ENCODE measurements around the gene CMIP. TPM values are rescaled to one million over a fixed set of nuclear protein-coding genes. Genes with fewer than 3 reads are reported as not detected.
A peak's percentile ranks its signal among the peaks of the same experiment; 100 is the strongest.

The CMIP gene
- total and polyA plus RNA-seq, 10 of the 15 experiments (the other 5 are each of a cell fraction or from before 2014, with no cell fraction given) = 1.2 to 43.2 (median 4.4) TPM

DNA sequence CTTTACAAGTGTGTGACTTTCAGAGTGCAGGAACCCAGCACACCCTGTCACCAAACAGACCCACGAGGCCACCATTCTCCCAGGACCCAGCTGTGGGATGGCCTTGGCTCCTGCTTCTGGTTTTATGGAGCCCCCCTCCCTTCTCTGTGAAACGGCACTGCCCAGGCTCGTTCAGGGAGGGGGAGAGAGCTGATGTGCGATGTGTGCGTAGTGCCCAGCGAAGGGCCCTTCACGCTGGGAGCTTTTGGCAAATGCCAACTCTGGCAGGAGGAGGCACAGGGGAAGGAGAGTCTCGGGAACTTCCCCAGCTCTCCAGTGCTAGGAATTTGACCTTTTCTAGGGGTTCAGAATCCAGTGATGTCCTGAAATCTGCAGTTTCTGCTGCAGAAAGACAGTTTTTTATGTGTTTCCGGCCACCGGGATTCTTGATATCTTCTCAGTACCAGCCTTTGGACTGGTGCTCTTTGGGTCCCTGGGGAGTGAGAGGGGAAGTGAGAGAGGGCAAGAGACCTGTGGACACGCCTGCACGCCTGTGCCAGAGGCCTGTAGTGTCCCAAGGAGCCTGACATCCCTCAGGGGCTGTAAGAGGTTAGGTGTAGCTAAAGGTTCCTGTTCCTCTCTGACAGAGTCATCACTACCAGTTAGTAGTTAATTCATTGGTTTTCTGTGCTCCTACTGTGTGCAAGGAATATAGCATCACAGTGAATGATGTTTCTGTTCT lies 45.1 kb downstream of the CMIP start (continued):
- no peak for TF ChIP-seq CBX5 (IDR thresholded peaks at IDR 0.05; ENCODE audit: low read depth)
- TF ChIP-seq POU2F2 (IDR thresholded peaks at IDR 0.05; ENCODE audit: borderline replicate concordance, low read depth, low read length) = no peak
- TF ChIP-seq, protein P1, sequence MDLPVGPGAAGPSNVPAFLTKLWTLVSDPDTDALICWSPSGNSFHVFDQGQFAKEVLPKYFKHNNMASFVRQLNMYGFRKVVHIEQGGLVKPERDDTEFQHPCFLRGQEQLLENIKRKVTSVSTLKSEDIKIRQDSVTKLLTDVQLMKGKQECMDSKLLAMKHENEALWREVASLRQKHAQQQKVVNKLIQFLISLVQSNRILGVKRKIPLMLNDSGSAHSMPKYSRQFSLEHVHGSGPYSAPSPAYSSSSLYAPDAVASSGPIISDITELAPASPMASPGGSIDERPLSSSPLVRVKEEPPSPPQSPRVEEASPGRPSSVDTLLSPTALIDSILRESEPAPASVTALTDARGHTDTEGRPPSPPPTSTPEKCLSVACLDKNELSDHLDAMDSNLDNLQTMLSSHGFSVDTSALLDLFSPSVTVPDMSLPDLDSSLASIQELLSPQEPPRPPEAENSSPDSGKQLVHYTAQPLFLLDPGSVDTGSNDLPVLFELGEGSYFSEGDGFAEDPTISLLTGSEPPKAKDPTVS (IDR thresholded peaks at IDR 0.05; ENCODE audit: low read depth, low read length) = no peak
- TF ChIP-seq PML (IDR thresholded peaks at IDR 0.05; ENCODE audit: low read length) = no peak
- TF ChIP-seq, protein P2, sequence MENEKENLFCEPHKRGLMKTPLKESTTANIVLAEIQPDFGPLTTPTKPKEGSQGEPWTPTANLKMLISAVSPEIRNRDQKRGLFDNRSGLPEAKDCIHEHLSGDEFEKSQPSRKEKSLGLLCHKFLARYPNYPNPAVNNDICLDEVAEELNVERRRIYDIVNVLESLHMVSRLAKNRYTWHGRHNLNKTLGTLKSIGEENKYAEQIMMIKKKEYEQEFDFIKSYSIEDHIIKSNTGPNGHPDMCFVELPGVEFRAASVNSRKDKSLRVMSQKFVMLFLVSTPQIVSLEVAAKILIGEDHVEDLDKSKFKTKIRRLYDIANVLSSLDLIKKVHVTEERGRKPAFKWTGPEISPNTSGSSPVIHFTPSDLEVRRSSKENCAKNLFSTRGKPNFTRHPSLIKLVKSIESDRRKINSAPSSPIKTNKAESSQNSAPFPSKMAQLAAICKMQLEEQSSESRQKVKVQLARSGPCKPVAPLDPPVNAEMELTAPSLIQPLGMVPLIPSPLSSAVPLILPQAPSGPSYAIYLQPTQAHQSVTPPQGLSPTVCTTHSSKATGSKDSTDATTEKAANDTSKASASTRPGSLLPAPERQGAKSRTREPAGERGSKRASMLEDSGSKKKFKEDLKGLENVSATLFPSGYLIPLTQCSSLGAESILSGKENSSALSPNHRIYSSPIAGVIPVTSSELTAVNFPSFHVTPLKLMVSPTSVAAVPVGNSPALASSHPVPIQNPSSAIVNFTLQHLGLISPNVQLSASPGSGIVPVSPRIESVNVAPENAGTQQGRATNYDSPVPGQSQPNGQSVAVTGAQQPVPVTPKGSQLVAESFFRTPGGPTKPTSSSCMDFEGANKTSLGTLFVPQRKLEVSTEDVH (IDR thresholded peaks at IDR 0.05; ENCODE audit: low read depth, partially characterized antibody) = no peak
- no peak for TF ChIP-seq WRNIP1 (IDR thresholded peaks at IDR 0.05; ENCODE audit: borderline replicate concordance, low read depth, low read length)
- TF ChIP-seq, protein P3, sequence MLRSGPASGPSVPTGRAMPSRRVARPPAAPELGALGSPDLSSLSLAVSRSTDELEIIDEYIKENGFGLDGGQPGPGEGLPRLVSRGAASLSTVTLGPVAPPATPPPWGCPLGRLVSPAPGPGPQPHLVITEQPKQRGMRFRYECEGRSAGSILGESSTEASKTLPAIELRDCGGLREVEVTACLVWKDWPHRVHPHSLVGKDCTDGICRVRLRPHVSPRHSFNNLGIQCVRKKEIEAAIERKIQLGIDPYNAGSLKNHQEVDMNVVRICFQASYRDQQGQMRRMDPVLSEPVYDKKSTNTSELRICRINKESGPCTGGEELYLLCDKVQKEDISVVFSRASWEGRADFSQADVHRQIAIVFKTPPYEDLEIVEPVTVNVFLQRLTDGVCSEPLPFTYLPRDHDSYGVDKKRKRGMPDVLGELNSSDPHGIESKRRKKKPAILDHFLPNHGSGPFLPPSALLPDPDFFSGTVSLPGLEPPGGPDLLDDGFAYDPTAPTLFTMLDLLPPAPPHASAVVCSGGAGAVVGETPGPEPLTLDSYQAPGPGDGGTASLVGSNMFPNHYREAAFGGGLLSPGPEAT (IDR thresholded peaks at IDR 0.05; ENCODE audit: low read depth) = no peak
- TF ChIP-seq YBX1 (IDR thresholded peaks at IDR 0.05) = no peak
- TF ChIP-seq RUNX3 (IDR thresholded peaks at IDR 0.05; ENCODE audit: low read length) = 0 out of 2 replicates have a peak, but pooled peaks have one; percentile 10
- peak; percentile 50; the same call in 1 of the 2 replicates for TF ChIP-seq SPI1 (IDR thresholded peaks at IDR 0.05; ENCODE audit: borderline replicate concordance, insufficient read depth, low read depth, low read length)

Measured in GM12878 (cell line).